Esophagus squamous epithelium (tissue), 4 donors: ENCODE measurements around the gene CTSH.

Experiments
- CTCF ChIP-seq, 6 experiments: fragments of 450-650 bp in 4 of 6; fragments of 200-600 bp in 2 of 6; sonication (generic) in 2 of 6; IDR thresholded peaks; one replicate each; pipeline ENCODE4 v1.5.1; 2016 to 2019; ENCODE audit warnings: antibody characterized with exemption in 6 of 6, mild to moderate bottlenecking in 4 of 6, moderate library complexity in 4 of 6
- POLR2A ChIP-seq, 4 donors: fragments of 450-650 bp; IDR thresholded peaks; one replicate each; pipeline ENCODE4 v1.6.1; 2017; ENCODE audit warnings: antibody characterized with exemption in 4 of 4, mild to moderate bottlenecking in 4 of 4, moderate library complexity in 3 of 4

GRCh38 chr15:78959360-78959759 is 14.5 kb upstream of the CTSH start:
- TF ChIP-seq POLR2A (IDR thresholded peaks at IDR 0.05) (no peak), CTCF (IDR thresholded peaks at IDR 0.05) (no peak)
